HG03060 (cell line): Measurements from ENCODE around the gene ZSWIM5.
"Not testable (repeated sequence)": the region's sequence is repeated elsewhere in the genome, so short reads cannot be mapped to it uniquely, and the experiment has no call there.

ENCODE experiments used
- ATAC-seq: cut with Tn5 transposase; IDR thresholded peaks from one replicate; pipeline ENCODE4 v1.9.1; 2021; ENCODE audit warnings: low read depth, moderate number of reproducible peaks; ENCODE audit not compliant: unreplicated experiment

The ZSWIM5 gene

GRCh38 chr1:45205910-45206721 lies at the start of gene ZSWIM5:
ZSWIM5 (minus strand) TSS chr1:45206605; CDS start chr1:45206350, 255 bp downstream.
- no peak for ATAC-seq

DNA sequence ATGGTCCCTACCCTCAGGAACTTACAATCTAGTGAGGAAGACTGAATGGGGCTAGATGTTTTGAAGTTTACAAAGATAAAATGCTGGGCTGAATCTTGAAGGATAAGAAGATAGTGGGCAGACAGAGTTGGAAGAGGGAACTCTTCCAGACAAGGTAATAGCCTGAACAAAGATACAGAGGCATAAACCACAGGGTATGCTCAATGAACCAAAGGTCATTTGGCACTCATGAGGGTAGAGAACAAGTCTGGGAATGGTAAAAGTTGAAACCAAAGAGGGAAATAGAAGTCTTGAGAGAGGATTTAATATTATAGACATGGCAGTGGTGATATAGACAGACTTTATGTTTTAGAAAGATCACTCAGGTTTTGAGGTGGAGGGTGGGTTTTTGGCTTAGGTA lies 48.1 kb upstream of the ZSWIM5 start:
- no peak for ATAC-seq

- no peak for ATAC-seq
These were observed 44.1 kb upstream of the ZSWIM5 start for GRCh38 chr1:45250544-45250943.

GRCh38 chr1:45248004-45248403 lies 41.6 kb upstream of the ZSWIM5 start:
- ATAC-seq, result not testable (repeated sequence)

DNA sequence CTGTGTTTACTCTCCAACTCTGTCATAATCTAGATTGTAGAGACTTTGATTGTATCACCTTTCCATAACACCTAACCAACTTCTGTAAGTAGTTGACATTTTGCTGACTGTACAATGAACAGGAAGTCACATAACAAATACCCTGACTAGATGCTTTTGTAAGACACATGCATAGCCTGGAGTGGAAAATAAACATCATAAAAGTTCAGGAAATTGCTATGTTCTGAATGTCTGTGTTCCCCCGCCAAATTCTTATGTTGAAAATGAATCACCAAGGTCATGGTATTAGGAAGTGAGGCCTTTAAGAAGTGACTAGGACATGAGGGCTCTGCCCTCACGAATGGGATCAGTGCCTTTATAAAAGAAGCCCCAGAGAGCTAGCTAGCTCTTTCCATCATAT lies 40.4 kb upstream of the ZSWIM5 start:
- no peak for ATAC-seq

- not testable (repeated sequence) for ATAC-seq
These were observed 40.0 kb upstream of the ZSWIM5 start for GRCh38 chr1:45246359-45246758.

DNA sequence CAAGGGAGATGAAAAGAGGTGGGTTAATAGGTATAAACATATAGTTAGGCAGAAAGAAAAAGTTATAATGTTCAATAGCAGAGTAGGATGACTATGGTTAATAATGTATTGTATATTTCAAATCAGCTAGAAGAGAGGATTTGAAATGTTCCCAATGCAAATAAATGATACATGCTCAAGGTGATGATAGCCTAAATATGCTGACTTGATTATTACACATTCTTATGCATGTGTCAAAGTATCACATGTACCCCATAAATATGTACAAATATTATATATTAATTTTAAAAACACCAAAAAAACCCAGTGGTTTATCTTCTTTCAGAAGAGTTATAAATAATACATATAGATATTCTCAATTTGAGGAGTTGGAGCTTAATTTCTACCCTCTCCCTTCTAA lies 38.3 kb upstream of the ZSWIM5 start:
- ATAC-seq, result no peak

DNA sequence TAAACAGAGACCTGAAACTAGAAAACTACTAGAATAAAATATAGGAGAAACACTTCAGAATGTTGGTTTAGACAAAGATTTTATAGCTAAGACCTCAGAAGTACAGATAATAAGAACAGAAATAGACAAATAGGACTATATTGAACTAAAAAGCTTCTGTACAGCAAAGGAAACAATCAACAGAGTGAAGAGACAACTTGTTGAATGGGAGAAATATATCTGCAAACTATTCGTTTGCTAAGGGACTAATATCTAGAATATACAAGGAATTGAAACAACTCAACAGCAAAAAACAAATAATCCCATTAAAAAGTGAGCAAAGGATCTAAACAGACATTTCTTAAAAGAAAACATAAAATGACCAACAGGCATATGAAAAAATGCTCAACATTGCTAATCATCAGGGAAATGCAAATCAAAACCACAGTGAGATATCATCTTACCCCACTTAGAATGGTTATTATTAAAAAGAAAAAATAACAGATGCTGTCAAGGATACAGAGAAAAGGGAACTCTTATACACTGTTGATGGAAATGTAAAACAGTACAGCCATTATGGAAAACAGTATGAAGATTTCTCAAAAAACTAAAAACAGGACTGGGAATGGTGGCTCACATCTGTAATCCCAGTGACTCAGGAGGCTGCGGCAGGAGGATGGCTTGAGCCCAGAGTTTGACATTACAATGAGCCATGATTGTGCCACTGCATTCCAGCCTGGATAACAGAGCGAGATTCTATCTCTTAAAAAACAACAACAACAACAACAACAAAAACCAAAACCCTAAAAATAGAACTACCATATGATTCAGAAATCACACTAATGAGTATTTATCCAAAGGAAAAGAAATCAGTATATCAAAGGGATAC lies 37.3 kb upstream of the ZSWIM5 start:
- ATAC-seq, result no peak

DNA sequence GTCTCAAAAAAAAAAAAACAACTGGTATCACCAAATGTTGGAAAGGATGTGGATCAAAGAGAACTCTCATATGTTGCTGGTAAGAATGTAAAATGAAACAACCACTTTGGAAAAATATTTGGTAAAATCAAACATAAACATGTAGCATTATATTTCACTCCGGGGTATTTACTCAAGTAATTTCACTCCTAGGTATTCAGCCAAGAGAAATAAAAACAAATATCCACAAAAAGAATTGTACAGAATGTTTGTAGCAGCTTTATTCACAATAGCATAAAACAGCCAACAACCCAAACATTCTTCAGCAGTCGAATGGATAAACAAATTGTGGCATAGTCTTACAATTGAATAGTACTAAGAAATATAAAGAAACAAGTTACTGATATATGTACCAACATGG lies 32.4 kb upstream of the ZSWIM5 start:
- ATAC-seq, result no peak

DNA sequence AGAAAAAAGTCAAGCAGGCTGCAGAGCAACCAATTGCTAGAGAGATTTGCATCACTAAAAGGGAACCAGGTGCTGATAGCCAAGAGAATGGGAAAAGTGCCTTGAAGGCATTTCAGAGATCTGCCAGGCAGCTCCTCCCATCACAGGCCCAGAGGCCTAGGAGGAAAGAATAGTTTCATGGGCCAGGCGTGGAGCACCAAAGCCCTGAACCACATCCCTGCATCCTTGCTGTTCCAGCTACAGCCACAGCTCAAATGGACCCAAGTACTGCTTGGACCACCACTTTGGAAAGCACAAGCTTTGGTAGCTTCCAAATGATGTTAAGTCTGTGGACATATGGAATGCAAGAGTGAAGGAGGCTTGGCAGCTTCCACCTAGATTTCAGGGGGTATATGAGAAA lies 29.7 kb upstream of the ZSWIM5 start:
- ATAC-seq, result no peak

GRCh38 chr1:45230537-45230936 lies 24.1 kb upstream of the ZSWIM5 start:
- ATAC-seq, result no peak

GRCh38 chr1:45225598-45225997 lies 19.2 kb upstream of the ZSWIM5 start:
- ATAC-seq, result no peak

GRCh38 chr1:45223710-45224109 lies 17.3 kb upstream of the ZSWIM5 start:
- not testable (repeated sequence) for ATAC-seq

- ATAC-seq, result no peak
These were observed 15.3 kb upstream of the ZSWIM5 start for GRCh38 chr1:45221716-45222115.

DNA sequence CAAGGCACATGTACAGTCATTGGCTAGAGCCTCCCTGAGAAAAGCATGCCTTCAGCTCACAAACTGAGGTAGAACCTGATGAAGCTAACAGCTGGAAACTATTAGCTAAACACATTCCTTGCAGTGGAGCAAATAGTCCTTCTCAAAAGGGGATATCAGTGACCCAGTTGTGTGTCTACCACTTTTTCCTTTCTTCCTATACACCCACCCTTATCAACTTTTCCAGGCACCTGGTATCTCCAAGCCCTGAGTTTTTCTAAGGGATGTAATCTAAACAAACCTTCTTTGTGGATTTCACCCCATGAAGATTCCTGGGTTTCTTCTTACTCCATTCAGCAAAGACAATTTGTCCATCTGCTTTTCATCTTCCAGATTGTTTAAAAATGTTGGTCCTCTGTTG lies 10.5 kb upstream of the ZSWIM5 start:
- no peak for ATAC-seq

DNA sequence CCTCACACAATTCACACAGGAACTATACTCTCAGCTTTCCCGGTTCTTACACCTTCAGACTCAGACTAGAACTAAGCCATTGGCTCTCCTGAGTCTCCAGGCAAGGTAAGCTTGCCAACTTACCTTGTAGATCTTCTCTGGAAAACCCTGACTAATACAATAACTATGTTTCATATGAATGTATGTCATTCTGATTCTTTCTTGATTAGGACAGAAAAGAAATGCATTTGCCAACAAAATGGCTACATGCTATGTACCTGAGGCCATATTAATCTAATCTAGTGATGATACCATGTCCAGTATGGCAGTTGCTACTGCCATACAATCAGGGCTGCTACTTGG lies 9.8 kb upstream of the ZSWIM5 start:
- ATAC-seq, result no peak

GRCh38 chr1:45215485-45216199 lies 9.2 kb upstream of the ZSWIM5 start:
- no peak for ATAC-seq

DNA sequence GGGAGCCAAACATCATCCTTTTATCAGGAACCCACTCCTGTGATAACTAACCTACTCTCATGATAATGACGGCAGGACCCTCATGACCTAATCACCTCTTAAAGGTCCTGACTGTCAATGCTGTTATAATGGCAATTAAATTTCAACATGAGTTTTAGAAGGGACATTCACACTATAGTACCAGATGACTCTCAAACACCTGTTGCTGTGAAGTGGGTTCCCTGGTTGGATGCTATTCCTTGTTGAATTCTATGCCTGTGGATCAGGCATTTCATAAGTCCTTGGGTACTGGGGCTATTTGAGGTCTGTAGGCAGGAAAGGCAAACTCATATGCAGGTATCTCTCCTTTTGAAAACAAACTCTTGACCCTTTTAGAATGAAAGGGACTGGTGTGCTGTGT lies 7.5 kb upstream of the ZSWIM5 start:
- ATAC-seq, result no peak

GRCh38 chr1:45211076-45211475 lies 4.7 kb upstream of the ZSWIM5 start:
- ATAC-seq, result no peak

DNA sequence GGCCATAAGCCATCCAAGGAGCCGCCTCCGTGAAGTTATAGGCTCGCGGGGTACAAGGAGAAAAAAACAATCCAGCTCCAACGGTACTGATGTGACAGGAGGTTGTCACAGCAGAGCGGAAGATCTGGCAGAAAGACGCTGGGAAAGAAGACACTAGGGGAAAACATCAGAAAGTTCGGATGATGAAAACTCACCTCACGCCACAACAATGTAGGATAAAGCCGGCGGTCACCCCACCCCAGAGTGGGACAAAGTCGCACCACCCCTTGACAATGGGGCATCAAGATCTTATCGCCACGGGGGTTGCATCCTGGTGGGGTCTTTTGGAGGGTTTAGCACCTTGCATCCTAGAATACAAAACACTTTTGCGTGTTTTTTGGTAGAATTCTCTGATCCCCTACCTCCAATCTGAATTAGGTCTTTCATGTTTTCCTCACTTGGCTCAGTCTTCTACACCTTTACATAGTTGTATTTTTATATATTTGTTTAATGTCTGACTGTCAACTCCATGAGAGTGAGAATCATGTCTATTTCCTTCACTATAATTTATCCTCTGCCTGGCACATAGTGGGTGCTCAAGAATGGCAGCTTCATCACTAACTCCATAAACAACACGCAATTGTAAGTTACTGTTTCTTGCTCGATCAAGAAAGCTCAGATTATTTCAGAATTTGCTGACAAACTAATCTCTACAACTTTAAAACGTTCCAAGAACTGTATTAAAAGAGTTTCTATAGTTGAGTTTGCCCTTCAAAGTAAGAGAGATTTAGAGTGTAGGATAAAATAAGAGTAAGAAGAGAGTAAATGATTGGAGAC lies 611 bp upstream of the ZSWIM5 start:
- no peak for ATAC-seq
